Transverse colon (tissue), 4 donors: ENCODE results near the gene BORCS5.

ENCODE experiments used
- EP300 ChIP-seq: sonication (generic); formaldehyde crosslinking; IDR thresholded peaks from one replicate; pipeline ENCODE4 v1.6.1; 2017; ENCODE audit warnings: antibody characterized with exemption, low read depth
- POLR2A ChIP-seq: fragments of 450-650 bp; IDR thresholded peaks from one replicate; pipeline ENCODE4 v1.6.1; 2016; ENCODE audit warnings: antibody characterized with exemption, mild to moderate bottlenecking, moderate library complexity
- POLR2AphosphoS5 ChIP-seq, 3 donors: sonication (generic); formaldehyde crosslinking; IDR thresholded peaks; one replicate each; pipeline ENCODE4 v1.6.1; 2016; ENCODE audit warnings: antibody characterized with exemption in 3 of 3
- TF ChIP-seq, protein P1 (sequence below), 5 experiments: fragments of 200-600 bp in 3 of 5; fragments of 450-650 bp in 2 of 5; sonication (generic) in 3 of 5; IDR thresholded peaks; 1 replicate in 2 of 5; 2 replicates in 3 of 5; pipeline ENCODE4 v1.5.1; 2016 to 2017; ENCODE audit warnings: antibody characterized with exemption in 5 of 5, inconsistent platforms in 3 of 5, mild to moderate bottlenecking in 2 of 5, moderate library complexity in 1 of 5

DNA sequence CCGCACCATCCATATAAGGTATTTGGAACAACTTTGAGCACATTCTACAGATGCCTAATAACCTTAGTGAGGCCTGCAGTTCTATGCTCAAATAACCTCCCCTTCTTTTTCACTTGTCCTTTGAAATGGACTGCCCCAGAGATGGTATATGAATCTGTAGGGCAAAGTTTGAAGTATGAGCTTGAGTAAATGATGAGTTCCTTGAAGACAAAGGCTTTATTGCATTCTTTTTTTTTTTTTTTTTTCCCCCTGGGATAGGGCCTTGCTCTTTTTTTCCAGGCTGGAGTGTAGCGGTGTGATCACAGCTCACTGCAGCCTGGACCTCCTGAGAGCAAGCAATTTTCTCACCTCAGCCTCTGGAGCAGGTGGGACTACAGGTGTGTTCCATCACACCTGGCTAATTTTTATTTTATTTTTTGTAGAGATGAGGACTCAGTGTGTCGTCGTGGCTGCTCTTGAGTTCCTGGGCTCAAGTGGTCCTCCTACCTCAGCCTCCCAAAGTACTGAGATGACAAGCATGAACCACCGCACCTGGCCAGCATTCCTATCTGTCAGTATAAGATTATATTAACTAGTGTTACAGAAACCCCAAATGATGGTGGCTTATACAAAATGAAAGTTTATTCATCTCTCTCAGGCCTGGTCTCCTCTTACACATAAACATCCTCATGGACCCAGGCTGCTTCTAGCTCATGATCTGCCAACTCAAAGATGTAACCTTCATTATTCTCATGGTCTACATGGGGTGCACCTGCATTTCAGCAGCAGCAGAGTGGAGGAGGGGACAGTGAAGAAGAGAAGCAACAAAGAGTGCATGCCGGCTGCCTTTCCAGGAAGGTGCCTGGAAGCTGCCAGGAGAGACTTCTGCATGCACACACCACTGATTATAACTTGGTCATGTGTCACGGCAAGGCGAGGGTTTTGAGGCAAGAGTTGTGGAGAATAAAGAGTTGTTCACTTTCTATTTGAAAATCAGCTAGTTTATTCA is 104.4 kb downstream of the BORCS5 start:
- TF ChIP-seq, protein P1, sequence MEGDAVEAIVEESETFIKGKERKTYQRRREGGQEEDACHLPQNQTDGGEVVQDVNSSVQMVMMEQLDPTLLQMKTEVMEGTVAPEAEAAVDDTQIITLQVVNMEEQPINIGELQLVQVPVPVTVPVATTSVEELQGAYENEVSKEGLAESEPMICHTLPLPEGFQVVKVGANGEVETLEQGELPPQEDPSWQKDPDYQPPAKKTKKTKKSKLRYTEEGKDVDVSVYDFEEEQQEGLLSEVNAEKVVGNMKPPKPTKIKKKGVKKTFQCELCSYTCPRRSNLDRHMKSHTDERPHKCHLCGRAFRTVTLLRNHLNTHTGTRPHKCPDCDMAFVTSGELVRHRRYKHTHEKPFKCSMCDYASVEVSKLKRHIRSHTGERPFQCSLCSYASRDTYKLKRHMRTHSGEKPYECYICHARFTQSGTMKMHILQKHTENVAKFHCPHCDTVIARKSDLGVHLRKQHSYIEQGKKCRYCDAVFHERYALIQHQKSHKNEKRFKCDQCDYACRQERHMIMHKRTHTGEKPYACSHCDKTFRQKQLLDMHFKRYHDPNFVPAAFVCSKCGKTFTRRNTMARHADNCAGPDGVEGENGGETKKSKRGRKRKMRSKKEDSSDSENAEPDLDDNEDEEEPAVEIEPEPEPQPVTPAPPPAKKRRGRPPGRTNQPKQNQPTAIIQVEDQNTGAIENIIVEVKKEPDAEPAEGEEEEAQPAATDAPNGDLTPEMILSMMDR (IDR thresholded peaks at IDR 0.05), result no peak
- no peak for TF ChIP-seq POLR2AphosphoS5 (IDR thresholded peaks at IDR 0.05)
- no peak for TF ChIP-seq POLR2A
- no peak for TF ChIP-seq EP300
